GM04504 (cell line): ENCODE data around the gene STK33.
A peak's percentile ranks its signal among the peaks of the same experiment; 100 is the strongest.

Source experiments
- DNase-seq: peaks from one replicate; pipeline ENCODE4 v3.0.0-alpha.2; 2012; ENCODE audit warnings: low read depth

The STK33 gene

DNA sequence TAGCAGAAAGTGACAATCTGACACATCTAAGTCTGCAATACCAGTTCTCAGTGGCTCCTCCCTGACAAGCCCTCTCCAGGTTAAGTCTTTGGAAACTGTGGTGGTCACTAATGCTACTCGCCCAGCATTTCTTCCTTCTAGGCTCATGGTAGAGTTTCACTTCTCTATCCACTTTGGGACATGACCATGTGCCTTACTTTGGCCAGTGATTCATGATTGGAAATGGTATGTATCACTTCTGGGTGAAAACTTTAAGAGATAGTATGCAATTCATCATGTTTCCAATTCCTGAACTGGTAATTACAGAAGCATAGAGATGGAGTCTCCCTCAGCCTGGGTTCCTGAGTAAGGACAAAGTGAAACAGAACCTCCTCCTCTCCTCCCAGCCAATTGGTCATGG is 178.8 kb downstream of the STK33 start:
- no peak for DNase-seq

DNA sequence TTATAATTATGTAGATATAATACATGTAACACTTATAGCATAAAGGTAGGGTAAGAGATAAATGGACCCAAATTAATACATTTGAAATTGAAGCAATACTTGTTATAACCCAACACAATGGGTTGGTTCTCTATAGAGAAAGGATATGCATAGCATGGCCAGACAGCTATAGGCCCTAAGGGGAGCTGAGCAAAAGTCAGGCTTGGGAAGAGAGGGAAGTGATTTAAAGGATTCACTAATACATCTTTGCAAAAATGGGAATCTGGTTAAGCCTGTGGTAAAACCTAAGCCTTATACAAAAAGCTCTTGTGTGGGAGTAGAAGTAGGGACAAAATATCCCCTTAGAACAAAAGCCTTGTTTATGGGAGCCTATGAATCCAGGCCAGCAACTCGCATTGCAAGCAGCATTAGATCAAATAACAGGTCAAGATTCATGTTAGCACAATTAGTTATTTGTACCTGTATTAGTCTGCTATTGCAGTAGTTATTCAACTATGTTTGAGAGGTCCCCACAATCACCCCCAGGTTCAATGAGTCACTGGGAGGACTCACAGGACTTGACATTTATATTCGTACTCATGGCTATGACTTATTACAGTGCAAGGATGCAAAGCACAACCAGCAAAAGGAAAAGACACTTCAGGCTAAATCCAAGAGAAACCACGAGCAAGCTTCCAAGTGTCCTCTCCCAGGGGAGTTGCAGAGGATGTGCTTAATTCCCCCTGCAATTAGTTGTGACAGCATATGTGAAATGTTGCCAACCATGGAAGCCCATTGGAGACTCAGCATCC is 185.7 kb downstream of the STK33 start:
- no peak for DNase-seq

DNA sequence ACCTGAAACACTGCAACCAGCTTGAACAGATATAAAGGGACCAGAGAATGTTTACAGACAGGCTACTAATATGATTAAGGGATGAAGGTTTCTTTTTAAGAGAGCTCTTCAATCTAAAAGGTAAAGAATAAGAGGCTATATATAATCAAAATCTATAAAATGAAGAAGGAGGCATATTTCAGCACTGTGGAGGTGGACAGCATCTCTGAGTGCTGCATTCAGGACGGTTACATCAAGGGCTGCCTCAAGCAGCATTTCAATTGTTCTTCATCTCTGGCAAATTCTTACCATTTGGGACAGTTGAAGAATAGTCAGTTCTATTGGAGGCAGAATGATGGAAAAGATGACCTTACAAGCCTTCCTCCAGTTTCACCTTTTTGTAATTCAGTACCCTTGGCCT is 190.7 kb downstream of the STK33 start:
- DNase-seq, result no peak

DNA sequence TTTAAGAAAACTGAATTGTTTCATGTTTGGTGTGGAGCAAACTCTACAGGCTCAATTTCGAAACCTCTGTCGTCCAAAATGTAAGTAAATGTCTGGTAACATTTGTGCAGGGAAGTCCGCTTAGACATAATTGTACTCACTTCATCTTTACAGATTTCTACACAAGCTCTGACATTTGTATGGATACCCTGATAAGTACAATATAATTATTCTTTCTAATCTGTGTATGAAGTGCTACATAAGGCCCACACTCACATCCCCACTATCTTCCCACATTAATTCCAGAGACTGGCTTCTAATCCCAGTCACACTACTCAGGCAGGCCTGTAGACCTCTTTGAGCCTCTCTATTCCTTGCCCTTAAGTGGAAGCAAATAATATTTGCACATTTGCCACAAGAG is 201.1 kb downstream of the STK33 start:
- DNase-seq, result no peak

DNA sequence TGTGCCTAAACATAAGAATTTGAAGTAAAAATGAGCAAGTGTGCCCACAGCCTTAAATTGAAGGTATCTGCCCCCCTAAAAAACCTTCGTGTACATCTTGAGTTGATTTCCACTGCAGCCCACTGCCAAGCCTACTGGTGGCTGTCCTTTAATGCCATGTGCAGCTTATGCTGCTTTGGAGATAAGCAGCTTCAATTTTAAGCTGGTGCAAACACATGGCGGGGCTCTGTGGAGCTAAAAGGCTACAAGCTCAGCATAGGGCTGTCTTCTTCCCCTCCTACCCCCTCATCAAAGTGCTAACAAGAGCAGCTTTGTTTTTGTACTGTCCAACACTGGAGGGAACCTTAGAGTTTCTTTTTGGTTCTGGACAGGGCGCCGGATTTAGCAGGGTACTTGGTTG is 201.9 kb downstream of the STK33 start:
- DNase-seq, result no peak

DNA sequence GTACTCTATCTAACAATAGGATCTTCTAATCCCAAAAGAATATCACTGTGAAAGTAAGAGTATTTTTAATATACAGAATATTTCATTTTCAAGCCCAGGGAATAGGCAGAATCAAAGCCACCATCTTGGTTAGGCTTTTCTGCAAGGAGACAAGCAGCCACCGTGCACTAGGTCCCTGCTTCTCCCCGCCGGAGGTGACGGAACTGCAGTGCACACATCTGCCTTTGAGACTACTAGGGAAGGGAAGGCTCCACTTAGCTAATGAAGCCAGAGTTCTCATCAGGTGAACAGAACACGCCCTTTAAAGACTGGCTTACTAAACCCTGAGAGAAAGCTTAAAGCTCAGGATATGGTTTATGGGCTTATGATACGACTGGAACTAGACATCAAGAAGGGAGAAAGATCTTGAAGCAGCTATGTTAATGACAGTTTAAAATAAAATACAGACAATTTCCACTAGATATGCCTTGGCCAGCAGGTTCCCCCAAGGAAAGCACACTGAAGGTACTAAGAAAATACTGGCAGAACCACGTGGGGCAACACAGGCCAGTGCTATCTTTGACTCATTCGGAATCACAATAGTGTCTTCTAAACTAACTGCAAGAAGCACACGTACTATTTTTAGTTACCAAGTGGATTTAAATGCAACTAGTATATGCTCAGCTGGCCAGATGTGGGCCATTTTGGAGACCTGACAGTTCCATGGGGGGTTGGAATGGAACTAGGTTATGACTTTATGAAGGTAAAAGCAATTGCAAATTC is 203.0 kb downstream of the STK33 start:
- DNase-seq, result no peak

DNA sequence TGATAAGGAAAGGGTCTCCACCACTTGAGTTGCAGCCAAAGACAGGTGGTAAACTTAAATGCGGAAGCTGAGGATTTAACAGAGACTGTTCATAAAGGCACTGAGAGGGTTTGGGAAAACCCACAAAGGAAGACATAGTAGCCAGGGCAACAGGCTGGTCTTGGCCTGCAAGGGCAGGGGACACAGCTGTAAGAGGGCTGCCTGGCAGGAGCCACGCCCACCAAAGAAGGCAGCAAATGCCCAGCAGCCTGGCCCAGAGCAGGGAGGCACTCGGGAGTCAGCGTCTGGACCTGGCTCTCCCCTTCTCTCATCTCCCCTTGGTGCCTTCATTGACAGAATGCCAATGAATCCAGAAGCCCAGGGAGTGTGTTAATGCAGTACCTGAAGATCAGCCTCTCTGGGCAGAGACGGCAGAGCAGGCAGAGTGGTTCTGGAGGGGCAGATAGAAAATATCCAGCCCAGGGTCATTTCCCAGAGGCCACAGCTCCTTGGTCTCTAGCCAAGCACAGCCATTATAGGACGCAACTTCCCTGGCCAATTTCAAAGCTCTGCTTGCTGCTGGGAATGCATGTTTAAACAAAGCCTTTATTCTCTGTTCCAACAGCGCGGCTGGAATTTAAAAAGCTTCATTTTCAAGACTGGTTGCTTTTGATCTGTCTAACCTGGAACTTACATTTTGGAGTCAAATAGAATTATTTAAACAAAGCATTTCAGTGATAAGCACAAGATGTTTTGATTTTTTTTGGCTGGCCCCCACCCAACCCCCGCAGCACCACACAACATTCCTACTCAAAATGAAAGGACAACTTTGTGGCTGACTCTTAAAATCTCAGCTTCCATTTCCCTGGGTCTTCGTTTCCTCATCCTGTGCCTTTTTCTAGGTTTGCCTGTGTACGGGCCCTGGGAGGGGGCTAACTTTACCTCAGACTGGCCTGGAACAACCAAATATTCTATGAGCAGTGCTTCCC is 204.7 kb downstream of the STK33 start:
- DNase-seq, result no peak

DNA sequence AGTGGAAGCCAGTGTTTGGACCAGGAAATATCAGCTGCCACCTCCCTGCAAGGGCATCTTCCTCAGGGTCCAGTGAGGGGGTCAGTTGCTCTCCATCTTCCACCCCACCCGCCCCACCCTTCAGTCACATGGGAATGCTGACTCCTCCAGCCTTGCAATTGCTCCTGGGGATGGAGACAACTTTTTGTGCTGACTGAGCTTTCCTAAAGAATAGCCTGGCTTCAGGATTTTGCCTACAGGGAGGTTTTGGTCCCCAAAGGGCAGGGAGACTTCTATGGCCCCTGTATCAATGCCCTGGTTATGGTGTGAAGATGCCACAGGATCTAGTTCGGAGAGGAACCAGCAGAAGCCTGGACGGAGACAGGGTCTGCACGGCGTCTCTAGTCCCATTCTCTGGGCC is 206.3 kb downstream of the STK33 start:
- DNase-seq, result no peak

DNA sequence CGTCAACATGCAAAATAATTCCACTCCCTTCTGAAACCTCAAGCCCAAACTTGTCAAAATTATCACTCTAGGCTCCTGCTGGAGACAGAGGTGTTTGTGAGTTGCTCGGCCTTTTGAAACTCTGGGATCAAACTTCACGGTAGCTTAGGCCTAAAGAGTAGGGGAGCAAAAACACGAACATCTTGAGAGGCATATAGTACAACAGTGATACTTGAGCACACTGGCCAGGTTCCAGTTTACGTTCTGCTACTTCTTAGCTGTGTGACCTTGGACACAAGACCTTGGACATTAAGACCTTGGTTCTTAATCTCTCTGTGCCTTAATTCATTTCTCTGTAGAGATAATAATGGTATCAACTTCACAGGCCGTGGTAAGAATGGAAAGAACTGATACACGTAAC is 206.9 kb downstream of the STK33 start:
- DNase-seq, result no peak

DNA sequence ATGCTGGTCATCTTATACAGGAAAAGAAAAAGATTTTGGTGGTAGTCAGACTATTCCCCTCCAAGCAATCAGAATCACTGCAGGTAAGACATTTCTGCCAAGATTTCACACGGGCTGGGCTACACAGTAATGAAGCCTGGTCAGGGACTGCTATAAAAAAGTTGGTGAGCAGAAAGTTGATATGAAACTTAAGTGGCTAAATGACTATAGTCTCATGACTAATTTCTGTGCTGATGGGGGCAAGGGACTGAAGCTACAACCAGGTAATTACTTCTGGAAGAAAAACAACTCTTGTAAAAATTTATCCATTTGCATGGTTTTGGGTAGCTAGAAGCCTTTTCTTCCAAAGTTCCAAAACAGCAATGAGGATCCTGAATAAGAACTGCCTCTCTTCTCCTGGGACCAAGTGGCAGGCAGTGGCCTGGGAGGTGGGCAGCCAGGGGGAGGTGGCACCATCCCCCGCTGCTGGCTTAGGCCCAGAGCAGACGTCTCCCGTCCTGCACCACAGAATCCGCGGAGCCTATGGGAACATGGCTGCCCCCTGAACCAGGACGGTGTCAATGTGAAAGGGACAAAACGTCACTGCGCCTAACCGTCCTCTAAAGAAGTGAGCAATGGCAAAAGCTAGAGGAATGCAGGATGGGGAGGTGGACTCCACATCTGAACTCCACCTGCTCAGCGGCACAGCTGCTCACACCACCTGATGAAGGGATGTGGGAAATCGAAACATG is 207.7 kb downstream of the STK33 start:
- no peak for DNase-seq

DNA sequence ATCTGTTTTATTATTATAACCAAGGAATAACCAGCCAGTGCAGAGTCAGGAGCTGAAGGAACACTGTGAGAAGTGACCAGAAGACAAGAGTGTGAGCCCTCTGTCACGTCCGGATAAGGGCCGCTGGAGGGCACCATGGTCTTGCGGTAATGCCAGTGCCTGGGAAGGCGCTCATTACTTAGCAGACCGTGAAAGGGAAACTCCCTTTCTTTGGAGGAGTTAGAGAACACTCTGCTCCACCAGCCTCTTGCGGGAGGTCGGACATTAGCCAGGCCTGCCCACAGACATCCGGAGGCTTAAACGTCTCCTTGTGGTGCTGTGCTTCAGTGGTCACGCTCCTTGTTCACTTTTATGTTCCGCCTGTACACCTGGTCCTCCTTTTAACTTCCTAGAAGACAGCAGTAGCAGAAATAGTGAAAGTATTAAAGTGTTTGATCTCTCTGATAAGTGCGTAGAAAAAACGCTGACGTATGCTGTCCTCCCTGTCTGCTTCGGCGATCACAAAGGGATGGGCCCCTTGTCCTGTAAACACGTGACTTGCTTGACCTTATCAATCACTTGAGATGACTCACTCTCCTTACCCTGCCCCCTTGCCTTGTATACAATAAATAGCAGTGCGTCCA is 209.7 kb downstream of the STK33 start:
- DNase-seq, result no peak

DNA sequence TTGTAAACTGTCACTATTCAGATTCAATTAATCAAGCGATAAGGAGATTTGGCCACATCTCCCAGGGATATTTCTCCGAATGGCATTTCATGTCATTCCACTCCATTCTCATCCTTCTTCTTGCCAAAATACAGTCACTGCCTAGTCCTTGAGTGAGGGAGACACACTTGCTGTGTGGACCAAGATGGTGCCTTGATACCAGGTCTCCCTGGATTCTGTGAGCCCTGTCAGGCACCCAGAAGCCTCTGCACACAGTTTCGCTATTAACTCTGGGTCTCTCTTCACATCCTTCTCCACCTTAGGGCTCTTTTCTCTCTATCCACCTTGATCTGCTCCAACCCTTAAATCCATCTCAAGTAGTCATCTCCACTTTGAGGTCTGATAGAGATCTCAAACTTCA is 210.4 kb downstream of the STK33 start:
- DNase-seq, result no peak

DNA sequence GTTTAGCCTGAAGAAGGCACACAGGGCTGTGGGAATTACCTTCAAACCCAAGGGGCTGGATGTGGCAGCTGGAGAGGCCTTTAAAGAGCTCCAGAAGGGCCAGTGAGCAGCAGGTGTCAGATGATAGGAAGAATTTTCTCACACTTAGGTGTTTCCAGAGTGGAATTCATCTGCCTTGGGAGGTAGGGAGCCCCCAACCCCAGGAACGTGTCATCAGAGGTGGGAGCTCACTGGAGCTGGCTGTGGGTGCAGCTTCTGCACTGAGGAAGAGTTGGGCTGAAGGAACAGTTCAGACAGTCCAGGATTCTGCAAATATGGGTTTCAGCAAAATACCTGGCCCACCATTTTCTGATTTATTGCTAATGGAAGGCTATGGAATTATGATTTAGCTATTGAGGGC is 210.8 kb downstream of the STK33 start:
- no peak for DNase-seq

DNA sequence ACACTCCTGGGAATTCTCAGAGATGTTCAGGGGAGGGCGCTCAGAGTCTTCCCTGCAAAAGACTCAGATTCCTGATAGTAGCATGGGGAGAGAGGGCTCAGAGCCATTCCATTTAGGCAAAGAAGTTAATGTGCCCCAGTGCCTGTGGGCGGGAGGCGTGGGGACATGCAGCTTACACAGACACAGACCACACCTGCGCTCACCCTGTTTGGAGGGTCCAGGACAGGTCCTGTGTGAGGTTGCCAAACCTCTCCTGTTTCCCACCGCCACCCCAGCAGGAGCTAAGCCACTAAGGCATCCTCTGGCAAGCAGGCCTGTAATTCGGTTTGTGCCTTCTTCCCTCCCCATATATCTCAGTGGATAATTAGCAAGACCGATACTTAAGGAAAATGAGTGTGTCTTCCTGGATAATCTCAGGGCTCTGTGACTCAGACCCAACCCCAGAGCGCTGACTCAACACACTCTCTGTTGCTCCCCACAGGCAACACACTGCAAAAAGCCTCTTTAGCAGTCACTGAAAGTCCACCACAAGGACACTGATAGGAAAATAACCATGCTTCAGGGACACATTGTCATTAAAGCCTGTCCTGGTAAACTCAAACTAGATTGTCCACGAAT is 211.5 kb downstream of the STK33 start:
- DNase-seq, result peak; percentile 16

DNA sequence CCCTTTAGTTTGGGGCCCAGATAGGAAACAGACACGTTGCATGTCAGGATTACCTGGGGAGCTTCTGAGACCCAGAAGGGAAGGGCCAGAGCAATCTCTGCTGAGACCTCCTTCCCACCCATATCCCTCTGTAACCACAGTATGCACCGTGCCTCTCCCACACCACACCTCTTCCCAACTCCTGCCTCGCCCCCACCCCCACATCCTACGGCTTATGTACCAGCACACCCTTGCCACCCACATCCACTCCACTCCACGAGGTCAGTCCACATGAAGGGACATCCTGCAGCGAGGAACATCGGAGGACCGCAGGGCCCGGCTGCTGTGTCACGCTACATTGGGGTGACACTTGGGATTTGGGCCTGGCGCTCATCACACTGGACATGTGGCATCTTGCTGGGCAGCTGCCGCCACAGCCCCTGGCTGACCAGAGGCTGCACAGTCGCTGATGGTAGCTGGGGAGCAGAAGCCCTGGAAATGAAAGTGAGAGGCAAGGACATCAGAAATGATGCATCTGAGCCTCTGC is 212.1 kb downstream of the STK33 start:
- DNase-seq, result no peak

DNA sequence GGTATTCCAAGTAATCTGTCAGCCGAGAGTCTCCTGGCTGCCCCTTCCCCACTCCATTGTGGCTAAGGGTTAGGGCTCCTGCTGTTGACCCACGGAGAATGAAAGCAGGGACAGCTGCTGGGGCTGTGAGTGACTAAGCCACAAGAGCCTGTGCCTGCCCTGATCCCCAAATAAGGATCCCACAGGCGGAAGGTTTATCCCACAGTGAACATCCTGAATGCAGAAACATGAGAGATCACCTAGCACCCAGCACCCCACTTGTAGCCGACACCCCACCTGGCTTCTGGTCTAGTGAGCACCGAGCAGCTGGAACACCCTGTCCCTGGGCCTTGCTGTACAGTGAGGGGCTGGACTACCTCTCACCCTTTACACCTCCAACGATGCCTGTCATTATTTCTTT is 212.7 kb downstream of the STK33 start:
- DNase-seq, result no peak

DNA sequence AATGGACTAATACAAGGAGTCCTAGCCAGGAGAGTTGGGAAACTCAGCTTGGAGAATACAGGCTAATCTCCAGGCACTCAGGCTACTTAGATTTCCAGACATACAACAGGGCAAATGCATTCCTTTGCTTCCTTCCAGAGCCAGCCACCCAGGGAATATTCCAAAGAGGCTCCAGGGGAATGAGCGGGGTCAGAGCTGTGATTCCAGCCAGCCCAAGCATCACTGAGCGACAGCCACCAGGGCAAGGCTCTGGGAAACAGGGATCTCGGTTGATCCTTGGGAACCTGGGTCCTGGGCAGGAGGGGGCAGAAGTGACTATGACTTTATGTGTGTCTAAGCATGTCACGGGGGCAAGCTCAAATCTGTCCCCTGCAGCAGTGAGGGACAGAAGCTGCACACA is 218.1 kb downstream of the STK33 start:
- no peak for DNase-seq

DNA sequence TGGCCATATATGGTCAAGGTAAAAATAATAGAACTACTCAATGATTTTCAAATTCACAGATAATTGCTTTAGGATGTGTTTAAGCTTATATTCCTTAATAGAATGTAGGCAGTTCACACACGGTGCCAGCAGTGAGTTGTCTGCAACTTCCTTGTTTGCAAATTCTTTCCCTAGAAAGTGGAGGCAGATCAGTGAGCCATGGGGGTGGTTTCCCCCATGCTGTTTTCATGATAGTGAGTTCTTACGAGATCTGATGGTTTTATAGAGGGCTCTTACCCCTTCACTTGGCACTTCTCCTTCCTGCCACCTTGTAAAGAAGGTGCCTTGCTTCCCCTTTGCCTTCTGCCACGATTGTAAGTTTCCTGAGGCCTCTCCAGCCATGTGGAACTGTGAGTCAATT is 218.6 kb downstream of the STK33 start:
- DNase-seq, result no peak

DNA sequence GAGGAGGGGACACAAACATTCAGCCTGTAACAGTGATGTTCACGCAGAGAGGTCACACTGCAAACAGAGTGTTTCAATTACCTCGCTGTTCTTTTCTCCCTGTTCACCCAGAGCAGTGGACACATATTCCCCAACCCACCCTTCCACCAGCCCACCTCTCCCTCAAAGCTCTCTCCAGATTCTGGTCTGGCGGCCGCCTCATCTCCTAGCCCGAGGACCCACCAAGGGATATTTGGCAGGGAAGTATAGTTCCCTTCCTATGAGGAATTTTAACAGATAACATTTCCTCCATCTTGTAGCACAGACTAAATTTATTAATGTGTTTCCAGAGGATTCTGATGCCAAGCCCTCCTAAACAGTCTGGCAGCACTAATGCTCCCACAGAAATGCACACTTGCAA is 219.3 kb downstream of the STK33 start:
- no peak for DNase-seq

DNA sequence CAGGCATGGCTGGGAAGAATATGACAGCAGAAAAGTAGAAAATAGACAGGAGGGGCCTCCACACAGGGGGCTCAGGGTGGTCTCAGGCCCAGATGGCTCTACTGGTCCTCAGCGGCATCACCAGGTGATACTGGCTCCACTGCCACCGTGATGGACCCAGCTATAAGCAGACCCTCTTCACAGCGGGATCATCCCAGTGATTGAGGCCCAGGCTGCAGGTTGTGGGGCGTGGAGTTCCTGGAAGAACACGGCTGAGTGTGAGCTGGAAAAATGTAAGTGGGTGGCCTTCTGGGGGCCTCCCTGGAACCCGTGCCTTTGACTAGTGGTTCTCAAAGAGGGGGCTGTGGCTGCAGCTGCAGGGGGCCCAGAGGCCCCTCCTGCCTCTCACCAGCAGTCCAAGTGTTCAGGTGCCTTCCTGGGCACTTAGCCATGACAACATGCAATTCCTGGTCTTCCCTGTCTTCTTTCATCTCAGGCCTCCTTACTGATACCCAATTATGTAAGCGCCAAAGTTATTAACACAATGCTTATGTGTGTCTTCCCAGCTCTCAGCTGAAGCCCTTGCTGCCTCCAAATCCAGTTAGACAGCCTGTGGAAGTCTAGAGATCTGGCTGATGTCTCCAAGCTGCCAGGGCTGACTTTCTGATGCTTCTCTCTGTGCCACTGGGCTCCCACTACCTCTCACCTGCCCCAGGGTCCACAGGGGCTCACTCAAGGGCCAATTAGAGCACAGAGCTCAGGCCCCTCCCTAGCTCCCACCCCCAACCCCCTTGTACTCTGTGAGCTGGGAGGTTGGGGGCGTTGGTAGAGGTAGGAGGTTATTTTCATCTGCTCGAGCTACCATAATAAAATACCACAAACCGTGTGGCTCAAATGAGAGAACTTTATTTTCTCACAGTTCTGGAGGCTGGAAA is 220.3 kb downstream of the STK33 start:
- DNase-seq, result no peak
